ENCODE data around the gene TRMT61A. TPM values are rescaled to one million over a fixed set of nuclear protein-coding genes. Genes with fewer than 3 reads are reported as not detected.

Gene TRMT61A
- polyA plus RNA-seq, 4 donors, result 4.9 to 16.5 (median 7.7) TPM

DNA sequence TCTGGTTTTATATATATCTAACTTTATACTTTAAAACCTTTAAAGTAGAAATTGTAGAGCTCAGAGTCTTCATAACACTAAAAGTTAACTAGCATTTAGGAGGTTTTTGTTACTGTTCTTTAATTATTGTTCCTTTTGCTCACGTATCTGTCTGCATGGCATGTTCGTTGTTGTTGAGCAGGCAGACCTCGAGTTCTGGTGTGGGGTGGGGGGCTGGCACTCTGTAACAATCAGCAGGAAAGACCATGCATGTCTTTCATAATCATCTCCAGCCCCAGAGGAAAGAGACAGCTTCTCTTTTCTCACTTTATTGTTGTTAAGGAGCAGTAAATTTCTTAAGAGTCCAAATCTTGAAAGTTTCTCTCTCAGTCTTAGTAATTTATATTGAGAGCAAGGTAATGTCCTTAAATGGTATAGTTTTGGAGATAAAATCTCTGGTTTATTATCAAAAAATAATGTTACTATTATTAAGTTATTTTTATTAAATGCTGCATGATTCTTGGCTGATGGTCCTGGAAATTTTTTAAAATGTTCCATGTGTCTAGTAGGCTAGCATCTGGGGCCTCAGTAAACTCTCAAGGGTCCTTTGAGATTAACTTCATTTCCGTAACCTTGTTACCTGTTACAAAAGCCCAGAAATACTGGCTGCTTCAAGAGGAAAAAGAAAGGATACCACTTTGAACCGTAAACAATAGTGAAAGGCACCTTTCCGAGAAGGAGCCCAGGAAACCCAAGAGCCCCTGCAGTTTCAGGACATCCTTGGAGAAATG is 36.7 kb upstream of the TRMT61A start:
- H3K9me3 ChIP-seq (ENCODE audit: control insufficient read depth in 2 of 2, insufficient read depth in 1 of 2, low read depth in 1 of 2, low read length in 1 of 2), result no peaks in the 10 kb centered on the region
- H3K27me3 ChIP-seq (ENCODE audit: control insufficient read depth in 3 of 3, insufficient read depth in 3 of 3, low read length in 3 of 3), result no peaks in the 10 kb centered on the region
- H3K27ac ChIP-seq (ENCODE audit: low read depth in 1 of 3, low read length in 2 of 3), result no peak overlapping the region
- H3K4me1 ChIP-seq (ENCODE audit: control insufficient read depth in 3 of 3, insufficient read depth in 2 of 3, low read depth in 1 of 3, low read length in 2 of 3), result no peaks in the 10 kb centered on the region
- H3K4me3 ChIP-seq (ENCODE audit: low read depth in 1 of 3, low read length in 3 of 3), result no peak overlapping the region
- 87 to 93% (median 92%) methylated on average over 6 of the region's 6 CpGs for WGBS, 3 donors
- no peak for FAIRE-seq
- no peak for DNase-seq
- peaks cover 16 to 60% (median 30%) of the 10 kb centered on the region in 3 donors for H3K36me3 ChIP-seq (ENCODE audit: control insufficient read depth in 3 of 3, insufficient read depth in 2 of 3, low read depth in 1 of 3, low read length in 3 of 3)

DNA sequence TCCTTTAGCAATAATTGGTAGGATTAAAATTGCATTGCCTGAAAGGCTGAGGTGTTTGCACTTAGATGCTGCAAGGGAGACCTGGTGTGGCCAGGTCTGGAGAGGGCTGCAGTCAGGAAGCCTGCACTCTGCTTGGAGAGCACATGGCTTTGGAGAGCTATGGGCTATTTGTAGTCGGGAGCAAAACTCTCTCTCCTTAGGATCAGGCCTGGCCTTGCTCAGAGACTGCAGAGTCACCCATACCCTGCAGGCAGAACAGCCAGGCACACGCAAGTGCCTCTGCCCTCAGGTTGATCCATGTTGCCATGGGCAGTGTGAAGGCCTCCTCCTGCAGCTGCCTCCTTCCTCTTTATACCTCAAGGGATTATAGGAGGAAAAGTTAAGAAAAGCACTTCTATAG is 33.1 kb upstream of the TRMT61A start:
- FAIRE-seq (no peak), DNase-seq (no peak)
- H3K27me3 ChIP-seq (ENCODE audit: control insufficient read depth in 3 of 3, insufficient read depth in 3 of 3, low read length in 3 of 3), result no peaks in the 10 kb centered on the region
- H3K27ac ChIP-seq (ENCODE audit: low read depth in 1 of 3, low read length in 2 of 3), result no peak overlapping the region
- H3K36me3 ChIP-seq (ENCODE audit: control insufficient read depth in 3 of 3, insufficient read depth in 2 of 3, low read depth in 1 of 3, low read length in 3 of 3), result peaks cover 10 to 54% (median 18%) of the 10 kb centered on the region in 3 donors
- no peaks in the 10 kb centered on the region for H3K9me3 ChIP-seq (ENCODE audit: control insufficient read depth in 2 of 2, insufficient read depth in 1 of 2, low read depth in 1 of 2, low read length in 1 of 2)
- 78 to 85% (median 80%) methylated on average over 2 of the region's 2 CpGs for WGBS, 3 donors
- no peak overlapping the region for H3K4me3 ChIP-seq (ENCODE audit: low read depth in 1 of 3, low read length in 3 of 3)
- H3K4me1 ChIP-seq (ENCODE audit: control insufficient read depth in 3 of 3, insufficient read depth in 2 of 3, low read depth in 1 of 3, low read length in 2 of 3), result no peaks in the 10 kb centered on the region

DNA sequence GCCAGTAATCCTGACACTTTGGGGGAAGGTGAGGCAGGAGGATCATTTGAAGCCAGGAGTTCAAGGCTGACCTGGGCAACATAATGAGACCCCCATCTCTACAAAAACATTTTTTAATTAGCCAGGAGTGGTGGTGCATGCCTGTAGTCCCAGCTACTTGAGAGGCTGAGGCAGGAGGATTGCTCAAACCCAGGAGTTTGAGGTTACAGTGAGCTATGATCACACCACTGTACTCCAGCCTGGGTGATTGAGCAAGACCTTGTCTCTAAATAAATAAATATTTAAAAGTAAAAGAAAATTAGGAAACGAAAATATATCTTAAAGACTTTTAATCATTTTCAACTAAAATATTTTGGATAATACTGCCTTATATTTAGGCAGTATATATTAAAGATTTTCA is 32.2 kb upstream of the TRMT61A start:
- FAIRE-seq (no peak), DNase-seq (no peak)
- Histone ChIP-seq H3K9me3 (ENCODE audit: control insufficient read depth in 2 of 2, insufficient read depth in 1 of 2, low read depth in 1 of 2, low read length in 1 of 2) (no peaks in the 10 kb centered on the region), H3K27ac (ENCODE audit: low read depth in 1 of 3, low read length in 2 of 3) (no peak overlapping the region), H3K4me3 (ENCODE audit: low read depth in 1 of 3, low read length in 3 of 3) (no peak overlapping the region), H3K36me3 (ENCODE audit: control insufficient read depth in 3 of 3, insufficient read depth in 2 of 3, low read depth in 1 of 3, low read length in 3 of 3) (peaks cover 8 to 60% (median 16%) of the 10 kb centered on the region in 3 donors), H3K4me1 (ENCODE audit: control insufficient read depth in 3 of 3, insufficient read depth in 2 of 3, low read depth in 1 of 3, low read length in 2 of 3) (no peaks in the 10 kb centered on the region), H3K27me3 (ENCODE audit: control insufficient read depth in 3 of 3, insufficient read depth in 3 of 3, low read length in 3 of 3) (no peaks in the 10 kb centered on the region)
- 3 to 47% (median 36%) methylated on average over 1 of the region's 1 CpG for WGBS, 3 donors

DNA sequence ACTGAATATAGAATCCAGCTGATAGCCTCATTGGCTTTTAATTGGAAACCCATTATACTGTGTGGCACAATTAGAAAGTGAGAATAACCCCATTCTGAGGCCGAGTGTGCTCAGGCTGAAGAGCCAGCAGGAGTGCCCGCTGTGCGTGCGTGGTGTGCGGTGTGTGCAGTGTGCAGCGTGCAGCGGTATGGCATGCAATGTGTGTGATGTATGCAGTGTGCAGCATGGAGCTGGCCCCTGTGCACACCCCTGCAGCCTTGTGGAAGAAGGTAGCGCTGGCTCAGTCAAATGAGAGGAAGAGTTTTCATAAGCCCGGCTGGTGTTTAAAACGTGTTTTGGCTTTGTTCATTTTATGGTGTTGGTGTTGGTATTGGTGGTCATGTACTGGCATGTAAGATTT is 29.3 kb upstream of the TRMT61A start:
- H3K36me3 ChIP-seq (ENCODE audit: control insufficient read depth in 3 of 3, insufficient read depth in 2 of 3, low read depth in 1 of 3, low read length in 3 of 3), result peaks cover 11 to 65% (median 18%) of the 10 kb centered on the region in 3 donors

DNA sequence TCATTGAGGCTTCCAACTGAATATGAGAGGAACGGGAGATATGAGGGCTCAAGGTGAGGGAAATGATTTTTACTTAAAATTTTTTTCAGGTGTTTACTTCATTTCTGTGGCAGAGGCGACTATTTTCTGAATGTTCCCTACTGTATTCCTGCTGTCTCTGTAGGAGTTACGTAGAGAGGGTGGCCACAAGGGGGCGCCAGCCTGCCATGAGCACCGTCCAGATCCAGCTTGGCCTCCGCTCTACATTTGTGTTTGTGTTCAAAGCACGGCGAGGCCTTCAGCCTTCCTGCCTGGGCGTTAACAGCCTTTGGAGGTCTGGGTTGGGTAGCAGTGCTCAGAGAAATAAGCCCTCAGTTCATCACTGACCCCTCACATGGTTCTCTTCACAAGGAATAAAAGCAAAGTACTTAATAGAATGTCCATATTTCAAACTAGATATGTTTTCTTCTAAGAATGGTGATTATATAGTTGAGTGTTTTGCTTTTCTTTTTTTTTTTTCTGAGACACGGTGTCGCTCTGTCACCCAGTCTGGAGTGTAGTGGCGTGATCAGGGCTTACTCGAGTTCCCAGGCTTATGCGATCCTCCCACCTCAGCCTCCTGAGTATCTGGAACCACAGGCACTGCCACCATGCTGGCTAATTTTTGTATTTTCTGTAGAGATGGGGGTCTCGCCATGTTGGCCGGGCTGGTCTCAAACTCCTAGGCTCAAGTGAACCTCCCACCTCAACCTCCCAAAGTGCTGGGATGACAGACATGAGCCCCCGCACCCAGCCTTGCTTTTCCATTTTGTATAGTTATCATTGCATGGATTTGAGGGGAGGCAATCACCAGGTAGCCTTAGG is 28.6 kb upstream of the TRMT61A start:
- 45 to 46% (median 45%) methylated on average over 17 of the region's 17 CpGs for WGBS, 3 donors
- FAIRE-seq (no peak), DNase-seq (peak; percentile 74 to 88)
- Histone ChIP-seq H3K9me3 (ENCODE audit: control insufficient read depth in 2 of 2, insufficient read depth in 1 of 2, low read depth in 1 of 2, low read length in 1 of 2) (no peaks in the 10 kb centered on the region), H3K4me1 (ENCODE audit: control insufficient read depth in 3 of 3, insufficient read depth in 2 of 3, low read depth in 1 of 3, low read length in 2 of 3) (no peaks in the 10 kb centered on the region), H3K27me3 (ENCODE audit: control insufficient read depth in 3 of 3, insufficient read depth in 3 of 3, low read length in 3 of 3) (no peaks in the 10 kb centered on the region), H3K36me3 (ENCODE audit: control insufficient read depth in 3 of 3, insufficient read depth in 2 of 3, low read depth in 1 of 3, low read length in 3 of 3) (peaks cover 8 to 66% (median 20%) of the 10 kb centered on the region in 3 donors), H3K27ac (ENCODE audit: low read depth in 1 of 3, low read length in 2 of 3) (no peak overlapping the region), H3K4me3 (ENCODE audit: low read depth in 1 of 3, low read length in 3 of 3) (no peak overlapping the region)

More for the DNA sequence above, 29.3 kb upstream of the TRMT61A start:
- whole genome bisulfite sequencing, 3 donors, result 70 to 78% (median 72%) methylated on average over 10 of the region's 10 CpGs
- H3K27me3 ChIP-seq (ENCODE audit: control insufficient read depth in 3 of 3, insufficient read depth in 3 of 3, low read length in 3 of 3), result no peaks in the 10 kb centered on the region
- H3K4me3 ChIP-seq (ENCODE audit: low read depth in 1 of 3, low read length in 3 of 3), result no peak overlapping the region
- H3K27ac ChIP-seq (ENCODE audit: low read depth in 1 of 3, low read length in 2 of 3), result no peak overlapping the region
- FAIRE-seq, result no peak
- H3K9me3 ChIP-seq (ENCODE audit: control insufficient read depth in 2 of 2, insufficient read depth in 1 of 2, low read depth in 1 of 2, low read length in 1 of 2), result no peaks in the 10 kb centered on the region
- H3K4me1 ChIP-seq (ENCODE audit: control insufficient read depth in 3 of 3, insufficient read depth in 2 of 3, low read depth in 1 of 3, low read length in 2 of 3), result no peaks in the 10 kb centered on the region
- no peak for DNase-seq

DNA sequence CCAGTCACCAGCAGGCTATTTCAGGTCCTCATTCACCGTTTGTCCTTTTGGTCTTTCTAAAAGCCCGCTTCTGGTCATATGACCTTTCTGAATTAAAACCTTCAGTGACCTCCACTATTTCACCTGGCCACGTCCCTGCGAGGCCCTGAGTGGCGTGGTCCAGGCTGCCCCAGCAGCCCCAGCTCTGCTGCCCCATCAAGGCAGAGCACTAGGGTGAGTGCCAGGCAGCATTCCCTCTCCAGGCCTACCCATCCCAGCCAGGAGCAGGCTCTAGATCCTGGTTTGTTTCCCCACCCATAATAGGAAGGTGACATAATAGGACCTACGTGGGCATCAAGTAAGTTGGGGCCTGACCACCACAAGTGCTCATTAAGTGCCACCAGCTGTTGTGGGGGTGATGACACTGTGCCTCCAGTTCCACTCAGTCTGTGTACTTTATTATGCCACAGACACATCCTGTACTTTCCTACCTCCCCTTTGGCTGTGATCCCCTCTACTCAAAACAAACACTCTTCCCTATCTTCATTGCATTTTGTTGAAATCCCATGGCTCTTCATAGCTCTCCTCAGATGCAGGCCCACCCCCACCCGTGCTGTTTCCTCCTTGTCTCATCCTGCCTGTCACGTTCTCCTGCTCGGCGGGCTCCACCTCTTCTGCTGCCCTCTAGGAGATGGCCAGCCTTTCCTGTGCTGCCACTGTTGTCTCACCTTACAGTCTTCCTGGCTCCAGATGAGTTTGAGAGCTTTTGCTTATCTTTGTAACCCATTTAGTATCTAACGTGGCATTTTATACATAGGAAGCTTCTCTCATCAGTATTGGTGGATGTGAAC is 27.7 kb upstream of the TRMT61A start:
- DNase-seq, result no peak
- H3K36me3 ChIP-seq (ENCODE audit: control insufficient read depth in 3 of 3, insufficient read depth in 2 of 3, low read depth in 1 of 3, low read length in 3 of 3), result peaks cover 5 to 66% (median 20%) of the 10 kb centered on the region in 3 donors
- no peaks in the 10 kb centered on the region for H3K9me3 ChIP-seq (ENCODE audit: control insufficient read depth in 2 of 2, insufficient read depth in 1 of 2, low read depth in 1 of 2, low read length in 1 of 2)
- 82 to 89% (median 84%) methylated on average over 11 of the region's 11 CpGs for WGBS, 3 donors
- H3K4me1 ChIP-seq (ENCODE audit: control insufficient read depth in 3 of 3, insufficient read depth in 2 of 3, low read depth in 1 of 3, low read length in 2 of 3), result no peaks in the 10 kb centered on the region
- no peak overlapping the region for H3K4me3 ChIP-seq (ENCODE audit: low read depth in 1 of 3, low read length in 3 of 3)
- H3K27ac ChIP-seq (ENCODE audit: low read depth in 1 of 3, low read length in 2 of 3), result no peak overlapping the region
- no peak for FAIRE-seq
- no peaks in the 10 kb centered on the region for H3K27me3 ChIP-seq (ENCODE audit: control insufficient read depth in 3 of 3, insufficient read depth in 3 of 3, low read length in 3 of 3)

DNA sequence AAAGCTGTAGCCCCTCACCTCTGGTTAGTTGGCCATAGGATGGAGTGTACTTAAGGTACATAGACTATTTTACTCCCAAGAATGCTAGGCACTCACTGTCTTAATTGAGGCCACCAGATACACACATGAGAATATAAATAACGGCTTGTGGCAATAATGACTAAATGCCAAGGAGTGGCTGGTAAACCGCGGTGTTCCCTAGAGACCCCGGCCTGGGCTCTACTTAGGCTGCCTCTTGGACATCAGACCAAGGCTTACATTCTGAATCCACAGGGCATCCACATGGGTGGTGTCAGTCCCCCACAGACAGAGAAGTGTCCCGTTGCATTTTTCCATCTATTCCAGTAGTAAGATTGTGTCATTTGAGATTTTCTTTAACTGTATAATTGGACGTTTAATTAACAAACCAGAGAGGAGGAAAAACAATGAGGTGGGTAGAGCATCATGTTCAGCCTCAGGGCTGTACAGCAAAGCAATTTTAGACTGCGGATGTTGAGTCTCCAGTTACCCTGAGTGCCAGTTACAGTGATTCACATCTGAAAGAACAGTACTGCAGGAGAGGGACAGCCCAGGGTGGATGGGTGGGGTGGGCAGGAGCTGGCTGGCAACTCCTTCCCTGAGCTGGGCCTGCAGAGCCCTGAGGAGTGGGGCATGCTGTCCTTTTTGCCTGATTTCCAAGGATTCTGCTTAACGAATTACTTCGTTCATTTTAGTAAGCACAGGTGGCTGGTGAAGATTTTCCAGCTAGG is 26.9 kb upstream of the TRMT61A start:
- Histone ChIP-seq H3K36me3 (ENCODE audit: control insufficient read depth in 3 of 3, insufficient read depth in 2 of 3, low read depth in 1 of 3, low read length in 3 of 3) (peaks cover 5 to 68% (median 20%) of the 10 kb centered on the region in 3 donors), H3K4me1 (ENCODE audit: control insufficient read depth in 3 of 3, insufficient read depth in 2 of 3, low read depth in 1 of 3, low read length in 2 of 3) (no peaks in the 10 kb centered on the region), H3K27ac (ENCODE audit: low read depth in 1 of 3, low read length in 2 of 3) (no peak overlapping the region), H3K4me3 (ENCODE audit: low read depth in 1 of 3, low read length in 3 of 3) (no peak overlapping the region), H3K9me3 (ENCODE audit: control insufficient read depth in 2 of 2, insufficient read depth in 1 of 2, low read depth in 1 of 2, low read length in 1 of 2) (no peaks in the 10 kb centered on the region), H3K27me3 (ENCODE audit: control insufficient read depth in 3 of 3, insufficient read depth in 3 of 3, low read length in 3 of 3) (no peaks in the 10 kb centered on the region)
- FAIRE-seq (no peak), DNase-seq (no peak)
- WGBS, 3 donors, result 90 to 94% (median 92%) methylated on average over 9 of the region's 9 CpGs
